OCI-LY7 (cell line): ENCODE data around the gene LINC00237. TPM values are rescaled to one million over a fixed set of nuclear protein-coding genes. Genes with fewer than 3 reads are reported as not detected.

Experiments used
- BruUV-seq: library from RNA; stranded (reverse); fragments of 400-500 nt; replicated peaks from 2 replicates; lab custom pipeline; 2021; lab: Mats Ljungman, UMichigan
- CTCF ChIA-PET: fragments of 300-600 bp; sonication (Branson Sonifier 250); formaldehyde crosslinking; loops from one replicate; lab custom pipeline; 2022; ENCODE audit warnings: antibody characterized with exemption; ENCODE audit not compliant: unreplicated experiment; lab: Charles Lee
- POLR2A ChIA-PET: fragments of 300-600 bp; sonication (Branson Sonifier 250); formaldehyde crosslinking; loops from one replicate; lab custom pipeline; 2022; ENCODE audit warnings: antibody characterized with exemption; lab: Charles Lee
- DNase-seq: peaks from one replicate; pipeline ENCODE4 v3.0.0-alpha.2; 2015; ENCODE audit warnings: low spot score
- H2AFZ ChIP-seq: fragments of 200-600 bp; sonication (generic), shearing (Covaris generic); 2 replicates; pipeline ENCODE4 v1.6.1; 2014; ENCODE audit warnings: mild to moderate bottlenecking, antibody characterized with exemption, low read length, moderate library complexity
- H3K27ac ChIP-seq: fragments of 200-600 bp; sonication (generic); 2 replicates; pipeline ENCODE4 v1.5.1; 2014; ENCODE audit warnings: mixed run types, low read depth, mild to moderate bottlenecking, moderate library complexity, low read length, inconsistent platforms; ENCODE audit not compliant: poor library complexity, severe bottlenecking
- H3K36me3 ChIP-seq: fragments of 200-600 bp; sonication (generic); 2 replicates; pipeline ENCODE4 v1.6.1; 2014; ENCODE audit warnings: mild to moderate bottlenecking, antibody characterized with exemption, low read length, moderate library complexity, mixed read lengths; ENCODE audit not compliant: insufficient read depth
- H3K4me1 ChIP-seq: fragments of 200-600 bp; sonication (generic); 2 replicates; pipeline ENCODE4 v1.5.1; 2014; ENCODE audit warnings: mild to moderate bottlenecking, low read length; ENCODE audit not compliant: insufficient read depth, poor library complexity, severe bottlenecking
- H3K4me2 ChIP-seq: fragments of 200-600 bp; sonication (generic); 2 replicates; pipeline ENCODE4 v1.6.1; 2014; ENCODE audit warnings: mild to moderate bottlenecking, low read length
- H3K4me3 ChIP-seq: fragments of 200-600 bp; sonication (generic); 2 replicates; pipeline ENCODE4 v1.5.1; 2014; ENCODE audit warnings: mild to moderate bottlenecking, low read depth, low read length; ENCODE audit not compliant: poor library complexity, severe bottlenecking
- H3K79me2 ChIP-seq: fragments of 200-600 bp; sonication (generic); 2 replicates; pipeline ENCODE4 v1.6.1; 2016; ENCODE audit warnings: low read depth, mild to moderate bottlenecking, low read length, moderate library complexity, mixed read lengths; ENCODE audit not compliant: insufficient read depth
- H3K9me2 ChIP-seq: fragments of 200-600 bp; sonication (generic); 2 replicates; pipeline ENCODE4 v1.6.1; 2016; ENCODE audit warnings: mild to moderate bottlenecking, low read length, mixed read lengths; ENCODE audit not compliant: insufficient read depth
- H3K9me3 ChIP-seq: fragments of 200-600 bp; sonication (generic); 2 replicates; pipeline ENCODE4 v1.6.1; 2014; ENCODE audit warnings: mild to moderate bottlenecking, mixed run types, low read length, mixed read lengths
- H4K20me1 ChIP-seq: fragments of 200-600 bp; sonication (generic); 2 replicates; pipeline ENCODE4 v1.6.1; 2014; ENCODE audit warnings: mild to moderate bottlenecking, antibody characterized with exemption, low read length, moderate library complexity, mixed read lengths; ENCODE audit not compliant: insufficient read depth
- CTCF ChIP-seq: fragments of 200-600 bp; sonication (generic); conservative IDR thresholded peaks from 2 replicates; pipeline ENCODE4 v1.5.1; 2014; ENCODE audit warnings: mild to moderate bottlenecking, antibody characterized with exemption, low read length, moderate library complexity, mixed read lengths
- EZH2phosphoT487 ChIP-seq: fragments of 200-600 bp; sonication (generic); IDR thresholded peaks from 2 replicates; pipeline ENCODE4 v1.6.1; 2018; ENCODE audit warnings: low read depth, borderline replicate concordance, mild to moderate bottlenecking, mixed run types, antibody characterized with exemption, low read length, moderate library complexity, mixed read lengths
- intact Hi-C: fragments of 100-400 bp; cut with micrococcal nuclease; formaldehyde crosslinking; loops from one replicate; pipeline ENCODE4 v1.10.0; 2022; ENCODE audit not compliant: unreplicated experiment
- total RNA-seq, 2 experiments: library from RNA; depleted of rRNA in 1 of 2; stranded (reverse); fragments of >200 nt in 1 of 2; shearing (Covaris generic) in 1 of 2; gene quantifications; 2 replicates each; pipeline ENCODE4 v1.2.3, GENCODE V29; 2014 to 2022

LINC00237 gene
- total RNA-seq, 2 experiments from 2014 or later = not detected

DNA sequence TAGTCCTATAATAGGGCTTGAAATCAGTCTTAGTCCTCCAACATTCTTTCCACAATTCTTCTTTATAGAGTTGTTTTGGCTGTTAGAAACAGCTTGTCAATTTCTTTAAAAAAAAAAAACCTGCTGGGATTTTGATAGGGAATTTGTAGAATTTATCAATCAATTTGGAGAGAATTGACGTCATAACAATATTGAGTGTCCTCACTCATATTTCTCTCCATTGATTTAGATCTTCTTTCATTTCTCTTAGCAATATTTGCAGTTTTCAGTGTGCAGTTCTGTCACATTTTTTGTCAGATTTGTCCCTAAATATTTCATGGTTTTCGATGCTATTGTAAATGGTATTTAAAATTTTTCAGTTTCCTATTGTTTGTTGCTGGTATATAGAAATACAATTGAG lies 5.3 kb upstream of the LINC00237 start:
- Histone ChIP-seq H3K4me2 (no peak overlapping the region), H3K9me3 (no peaks in the 10 kb centered on the region), H3K36me3 (no peaks in the 10 kb centered on the region), H3K4me3 (no peak overlapping the region), H4K20me1 (no peaks in the 10 kb centered on the region), H3K9me2 (no peaks in the 10 kb centered on the region), H3K79me2 (no peaks in the 10 kb centered on the region), H3K27ac (no peak overlapping the region), H2AFZ (no peak overlapping the region), H3K4me1 (no peaks in the 10 kb centered on the region)
- CTCF ChIA-PET = no interaction called here
- intact Hi-C loops = no loop called here
- POLR2A ChIA-PET = no interaction called here
- TF ChIP-seq EZH2phosphoT487 = no peak
- BruUV-seq = no TSS peak
- no peak for DNase-seq

DNA sequence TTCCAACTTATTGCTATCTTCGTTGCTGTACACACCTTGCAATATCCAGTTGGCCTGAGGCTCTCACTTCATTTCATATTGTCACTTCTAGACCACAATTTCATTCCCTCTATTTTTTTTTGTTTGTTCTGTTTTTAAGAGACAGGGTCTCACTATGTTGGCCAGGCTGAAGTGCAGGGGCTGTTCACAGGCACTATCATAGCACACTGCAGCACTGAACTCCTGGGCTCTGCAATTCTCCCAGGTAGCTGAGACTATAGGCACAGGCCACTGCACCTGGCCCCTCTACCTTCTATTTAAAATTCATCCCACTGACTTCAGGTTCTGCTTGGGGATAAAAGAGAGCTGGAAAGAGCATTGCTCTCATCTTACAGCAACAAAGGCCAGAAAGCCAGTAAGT lies 4.7 kb upstream of the LINC00237 start:
- Histone ChIP-seq H3K4me2 (no peak overlapping the region), H2AFZ (no peak overlapping the region), H4K20me1 (no peaks in the 10 kb centered on the region), H3K4me3 (no peak overlapping the region), H3K79me2 (no peaks in the 10 kb centered on the region), H3K9me3 (no peaks in the 10 kb centered on the region), H3K36me3 (no peaks in the 10 kb centered on the region), H3K4me1 (no peaks in the 10 kb centered on the region), H3K27ac (no peak overlapping the region), H3K9me2 (no peaks in the 10 kb centered on the region)
- BruUV-seq = no TSS peak
- TF ChIP-seq CTCF (no peak), EZH2phosphoT487 (no peak)
- intact Hi-C loops = no loop called here
- no peak for DNase-seq
- ChIA-PET POLR2A (interaction anchor here (0.6 kb wide), 1 partner anchor 488 kb away, joined by 3 read pairs; no protein-coding TSS in a partner anchor), CTCF (no interaction called here)

- ChIA-PET POLR2A (no interaction called here), CTCF (no interaction called here)
- Histone ChIP-seq H3K4me1 (no peaks in the 10 kb centered on the region), H3K27ac (no peak overlapping the region), H3K36me3 (no peaks in the 10 kb centered on the region), H2AFZ (no peak overlapping the region), H3K9me2 (no peaks in the 10 kb centered on the region), H3K4me3 (no peak overlapping the region), H3K4me2 (no peak overlapping the region), H3K79me2 (no peaks in the 10 kb centered on the region), H3K9me3 (no peaks in the 10 kb centered on the region), H4K20me1 (no peaks in the 10 kb centered on the region)
- no peak for TF ChIP-seq CTCF
- TF ChIP-seq EZH2phosphoT487 = no peak
- intact Hi-C loops = no loop called here
- no TSS peak for BruUV-seq
- DNase-seq = no peak
Observed at GRCh38 chr20:21109144-21109543, 3.0 kb upstream of the LINC00237 start.
